Lower lobe of right lung (tissue), 2 donors: ENCODE measurements around the gene MZT2B. TPM values are rescaled to one million over a fixed set of nuclear protein-coding genes. Genes with fewer than 3 reads are reported as not detected.
"Not testable (repeated sequence)": the region's sequence is repeated elsewhere in the genome, so short reads cannot be mapped to it uniquely, and the experiment has no call there.

Experiments
- ATAC-seq, 2 donors: fragments of 200-7000 bp; cut with Tn5 transposase; one replicate each; pipeline ENCODE4 v1.9.1; 2020 to 2022; ENCODE audit warnings: mild to moderate bottlenecking in 2 of 2, moderate library complexity in 2 of 2
- DNase-seq: peaks from one replicate; pipeline ENCODE4 v3.0.0-alpha.2; 2020
- H3K27ac ChIP-seq: fragments of 200-600 bp; one replicate; pipeline ENCODE4 v1.8.0; 2022
- H3K27me3 ChIP-seq: fragments of 200-600 bp; one replicate; pipeline ENCODE4 v1.8.0; 2022; ENCODE audit warnings: low read depth
- H3K36me3 ChIP-seq: fragments of 200-600 bp; one replicate; pipeline ENCODE4 v1.8.0; 2022; ENCODE audit warnings: mild to moderate bottlenecking
- H3K4me1 ChIP-seq: fragments of 200-600 bp; one replicate; pipeline ENCODE4 v1.8.0; 2022
- H3K4me3 ChIP-seq: fragments of 200-600 bp; one replicate; pipeline ENCODE4 v1.8.0; 2022; ENCODE audit warnings: mild to moderate bottlenecking
- H3K9me3 ChIP-seq: fragments of 200-600 bp; one replicate; pipeline ENCODE4 v1.8.0; 2022
- CTCF ChIP-seq: fragments of 200-600 bp; IDR thresholded peaks from one replicate; pipeline ENCODE4 v1.8.0; 2022; ENCODE audit warnings: antibody characterized with exemption, mild to moderate bottlenecking
- intact Hi-C: fragments of 100-400 bp; cut with DNase I; formaldehyde crosslinking; loops from one replicate; pipeline ENCODE4 v1.11.0; 2022
- total RNA-seq: library from RNA; stranded (reverse); fragmentation: NEBNext Ultra II Directional; extraction: Animal tissue kit (Norgen Biotek cat#: 25700); gene quantifications from one replicate; pipeline ENCODE4 v1.2.1, GENCODE V29; 2021
- donor health status: DM: no; HTN: yes; CAD: no; lungs with severe emphysema.

MZT2B gene
- total RNA-seq, 1 donor from 2014 or later = 125 TPM

- H3K4me1 ChIP-seq = peaks cover 15% of the 10 kb centered on the region
- TF ChIP-seq CTCF = no peak
- ATAC-seq (no peak), DNase-seq (no peak)
- no peaks in the 10 kb centered on the region for H3K36me3 ChIP-seq
- no peak overlapping the region for H3K27ac ChIP-seq
- H3K4me3 ChIP-seq = no peak overlapping the region
- intact Hi-C loops = no loop called here
- no peaks in the 10 kb centered on the region for H3K27me3 ChIP-seq
- H3K9me3 ChIP-seq = no peaks in the 10 kb centered on the region
Measured at GRCh38 chr2:130185436-130185835, 3.4 kb downstream of the MZT2B start.

GRCh38 chr2:130185896-130186295 is 3.8 kb downstream of the MZT2B start:
- DNase-seq = no peak
- Histone ChIP-seq H3K9me3 (no peaks in the 10 kb centered on the region), H3K27me3 (no peaks in the 10 kb centered on the region), H3K36me3 (peaks cover under 1% of the 10 kb centered on the region), H3K27ac (no peak overlapping the region), H3K4me1 (peaks cover 10% of the 10 kb centered on the region), H3K4me3 (no peak overlapping the region)
- no peak for TF ChIP-seq CTCF
- intact Hi-C loops = no loop called here
- no peak for ATAC-seq

- no peak overlapping the region for H3K4me3 ChIP-seq
- no peak for TF ChIP-seq CTCF
- peaks cover 10% of the 10 kb centered on the region for H3K4me1 ChIP-seq
- no peaks in the 10 kb centered on the region for H3K27me3 ChIP-seq
- H3K27ac ChIP-seq = no peak overlapping the region
- ATAC-seq (no peak), DNase-seq (no peak)
- intact Hi-C loops = no loop called here
- H3K36me3 ChIP-seq = peaks cover 4% of the 10 kb centered on the region
- H3K9me3 ChIP-seq = no peaks in the 10 kb centered on the region
Measured at GRCh38 chr2:130186391-130186790, 4.3 kb downstream of the MZT2B start.

GRCh38 chr2:130187268-130187667 is 5.2 kb downstream of the MZT2B start:
- DNase-seq (no peak), ATAC-seq (no peak)
- TF ChIP-seq CTCF = no peak
- H3K27ac ChIP-seq = no peak overlapping the region
- H3K4me1 ChIP-seq = peaks cover 10% of the 10 kb centered on the region
- intact Hi-C loops = no loop called here
- no peak overlapping the region for H3K4me3 ChIP-seq
- H3K36me3 ChIP-seq = peaks cover 4% of the 10 kb centered on the region
- H3K9me3 ChIP-seq = no peaks in the 10 kb centered on the region
- no peaks in the 10 kb centered on the region for H3K27me3 ChIP-seq

GRCh38 chr2:130187859-130188792 is 6.1 kb downstream of the MZT2B start:
- H3K4me1 ChIP-seq, H3K27ac ChIP-seq, DNase-seq, H3K27me3 ChIP-seq, H3K36me3 ChIP-seq, intact Hi-C loops, H3K4me3 ChIP-seq, ATAC-seq, H3K9me3 ChIP-seq: not testable (repeated sequence)

GRCh38 chr2:130188958-130189357 is 6.9 kb downstream of the MZT2B start:
- ATAC-seq, H3K36me3 ChIP-seq, H3K27ac ChIP-seq, H3K27me3 ChIP-seq, intact Hi-C loops, H3K4me1 ChIP-seq, H3K4me3 ChIP-seq, DNase-seq, H3K9me3 ChIP-seq: not testable (repeated sequence)
